IMR-90 (cell line): ENCODE data around the gene PTPN4. TPM values are rescaled to one million over a fixed set of nuclear protein-coding genes. Genes with fewer than 3 reads are reported as not detected.

Source experiments
- ATAC-seq: fragments of 200-7000 bp; cut with Tn5 transposase; 2 replicates; pipeline ENCODE4 v1.9.1; 2020; ENCODE audit warnings: low read depth, mild to moderate bottlenecking, moderate library complexity
- BruUV-seq: library from RNA; stranded (reverse); fragments of 400-500 nt; replicated peaks from 2 replicates; lab custom pipeline; 2021; lab: Mats Ljungman, UMichigan
- CTCF ChIA-PET: fragments of 300-600 bp; formaldehyde crosslinking; extraction: SDS; loops from one replicate; lab custom pipeline; 2021; ENCODE audit warnings: antibody characterized with exemption; lab: Yijun Ruan, JAX
- POLR2A ChIA-PET: fragments of 300-600 bp; sonication (Branson Sonifier 250); formaldehyde crosslinking; loops from one replicate; lab custom pipeline; 2022; ENCODE audit warnings: antibody characterized with exemption; ENCODE audit not compliant: unreplicated experiment; lab: Charles Lee
- DNase-seq: peaks from one replicate; pipeline ENCODE4 v3.0.0; 2013
- H2AFZ ChIP-seq: replicated peaks from 2 replicates; pipeline ENCODE3; 2013; ENCODE audit warnings: low read length, mild to moderate bottlenecking; ENCODE audit not compliant: poor library complexity
- H2AK5ac ChIP-seq: 2 replicates; pipeline ENCODE4 v1.6.1; 2013; ENCODE audit warnings: low read depth, low read length, inconsistent platforms
- H2AK9ac ChIP-seq: replicated peaks from 2 replicates; pipeline ENCODE3; 2013; ENCODE audit warnings: mild to moderate bottlenecking, low read depth, low read length, moderate library complexity; ENCODE audit not compliant: poor library complexity
- H2BK120ac ChIP-seq: 2 replicates; pipeline ENCODE4 v1.6.1; 2013; ENCODE audit warnings: low read depth, low read length, inconsistent platforms
- H2BK15ac ChIP-seq: 3 replicates; pipeline ENCODE4 v1.6.1; 2013; ENCODE audit warnings: low read depth, low read length, inconsistent platforms
- H2BK20ac ChIP-seq: 2 replicates; pipeline ENCODE4 v1.6.1; 2013; ENCODE audit warnings: low read depth, mild to moderate bottlenecking, inconsistent platforms, low read length, moderate library complexity
- H2BK5ac ChIP-seq: 2 replicates; pipeline ENCODE4 v1.6.1; 2013; ENCODE audit warnings: mild to moderate bottlenecking, low read depth, low read length, inconsistent platforms; ENCODE audit not compliant: poor library complexity, severe bottlenecking
- H3K14ac ChIP-seq: replicated peaks from 2 replicates; pipeline ENCODE4 v1.6.1; 2013; ENCODE audit warnings: low read depth, low read length, inconsistent platforms
- H3K18ac ChIP-seq: 2 replicates; pipeline ENCODE4 v1.6.1; 2013; ENCODE audit warnings: low read depth, low read length, control low read depth
- H3K23ac ChIP-seq: 2 replicates; pipeline ENCODE4 v1.6.1; 2013; ENCODE audit warnings: low read depth, low read length, inconsistent platforms
- H3K27ac ChIP-seq: 2 replicates; pipeline ENCODE4 v1.5.1; 2013; ENCODE audit warnings: mild to moderate bottlenecking, control low read depth, low read length; ENCODE audit not compliant: insufficient read depth
- H3K27me3 ChIP-seq: 2 replicates; pipeline ENCODE4 v1.6.1; 2013; ENCODE audit warnings: low read length; ENCODE audit not compliant: control insufficient read depth, insufficient read depth
- H3K36me3 ChIP-seq: 2 replicates; pipeline ENCODE4 v1.6.1; 2013; ENCODE audit warnings: low read length, mixed read lengths; ENCODE audit not compliant: control insufficient read depth, insufficient read depth
- H3K4ac ChIP-seq: 2 replicates; pipeline ENCODE4 v1.6.1; 2013; ENCODE audit warnings: low read depth, low read length, inconsistent platforms
- H3K4me1 ChIP-seq: 2 replicates; pipeline ENCODE4 v1.6.1; 2013; ENCODE audit warnings: low read length, mixed read lengths; ENCODE audit not compliant: control insufficient read depth, insufficient read depth
- H3K4me2 ChIP-seq: 2 replicates; pipeline ENCODE4 v1.6.1; 2013; ENCODE audit warnings: low read depth, mild to moderate bottlenecking, control low read depth, low read length, moderate library complexity
- H3K4me3 ChIP-seq: 2 replicates; pipeline ENCODE4 v1.5.1; 2013; ENCODE audit warnings: low read depth, mild to moderate bottlenecking, control low read depth, low read length, moderate library complexity; ENCODE audit not compliant: insufficient read depth
- H3K56ac ChIP-seq: 2 replicates; pipeline ENCODE4 v1.6.1; 2013; ENCODE audit warnings: low read length, inconsistent platforms; ENCODE audit not compliant: insufficient read depth; ENCODE audit errors: extremely low read depth
- H3K79me1 ChIP-seq, 2 experiments: 2 replicates each; pipeline ENCODE4 v1.6.1; 2013; ENCODE audit warnings: low read length in 2 of 2, inconsistent platforms in 1 of 2, low read depth in 1 of 2
- H3K9ac ChIP-seq: 2 replicates; pipeline ENCODE4 v1.6.1; 2013; ENCODE audit warnings: low read depth, low read length, control low read depth
- H3K9me1 ChIP-seq: 2 replicates; pipeline ENCODE4 v1.6.1; 2013; ENCODE audit warnings: low read length, inconsistent platforms; ENCODE audit not compliant: insufficient read depth
- H3K9me3 ChIP-seq: 2 replicates; pipeline ENCODE4 v1.6.1; 2013; ENCODE audit warnings: low read length; ENCODE audit not compliant: control insufficient read depth, insufficient read depth
- H4K20me1 ChIP-seq: 2 replicates; pipeline ENCODE4 v1.6.1; 2013; ENCODE audit warnings: low read length, inconsistent platforms; ENCODE audit not compliant: insufficient read depth
- H4K5ac ChIP-seq: 2 replicates; pipeline ENCODE4 v1.6.1; 2013; ENCODE audit warnings: mild to moderate bottlenecking, low read depth, low read length, control low read depth
- H4K8ac ChIP-seq, 2 experiments: 2 replicates each; pipeline ENCODE4 v1.6.1; 2013; ENCODE audit warnings: low read depth in 2 of 2, low read length in 2 of 2, control low read depth in 1 of 2, inconsistent platforms in 1 of 2
- H4K91ac ChIP-seq: 2 replicates; pipeline ENCODE4 v1.6.1; 2013; ENCODE audit warnings: low read depth, low read length, inconsistent platforms; ENCODE audit not compliant: insufficient read depth
- CEBPB ChIP-seq: IDR thresholded peaks from 2 replicates; pipeline ENCODE4 v1.6.1; 2012; ENCODE audit warnings: low read depth, low read length, improper control_type of control experiment
- RFX5 ChIP-seq: IDR thresholded peaks from 2 replicates; pipeline ENCODE4 v1.8.0; 2012; ENCODE audit warnings: low read depth, mild to moderate bottlenecking, low read length, moderate library complexity
- WGBS, 2 experiments: methylation state at CpG; one replicate each; pipeline versions ENCODE4 v1.1.5 to v1.1.7; 2013; ENCODE audit warnings: missing lambda C conversion rate in 2 of 2; ENCODE audit not compliant: insufficient read length in 1 of 2; ENCODE audit errors: extremely low coverage in 2 of 2; 5-methylcytosine and 5-hydroxymethylcytosine counted together
- dilution Hi-C: fragments of 300-500 bp; cut with HindIII; formaldehyde crosslinking; loops from one replicate; pipeline ENCODE4 v1.14.3; 2018; ENCODE audit warnings: low sequenced_read_pairs; ENCODE audit not compliant: unreplicated experiment
- in situ Hi-C: fragments of 300-500 bp; cut with MboI; formaldehyde crosslinking; loops from 3 replicates; pipeline ENCODE4 v1.14.3; 2019; ENCODE audit warnings: low sequenced_read_pairs, inconsistent platforms, mixed read lengths
- intact Hi-C: fragments of 100-400 bp; cut with micrococcal nuclease; formaldehyde crosslinking; loops from 2 replicates; pipeline ENCODE4 v1.10.0; 2022
- polyA plus RNA-seq, 3 experiments: library from polyadenylated mRNA; depleted of rRNA; stranded (reverse); fragments of >200 nt; gene quantifications; 2 replicates each; pipeline ENCODE4 v1.2.3, GENCODE V29; 2012; ENCODE audit warnings: low replicate concordance in 1 of 3
- total RNA-seq: library from RNA; depleted of rRNA; stranded (reverse); fragments of >200 nt; gene quantifications from 2 replicates; pipeline ENCODE4 v1.2.3, GENCODE V29; 2012

The PTPN4 gene
- total and polyA plus RNA-seq, 2 of the 4 experiments (the other 2 are of a cell fraction) = 2.9 to 19.2 TPM

DNA sequence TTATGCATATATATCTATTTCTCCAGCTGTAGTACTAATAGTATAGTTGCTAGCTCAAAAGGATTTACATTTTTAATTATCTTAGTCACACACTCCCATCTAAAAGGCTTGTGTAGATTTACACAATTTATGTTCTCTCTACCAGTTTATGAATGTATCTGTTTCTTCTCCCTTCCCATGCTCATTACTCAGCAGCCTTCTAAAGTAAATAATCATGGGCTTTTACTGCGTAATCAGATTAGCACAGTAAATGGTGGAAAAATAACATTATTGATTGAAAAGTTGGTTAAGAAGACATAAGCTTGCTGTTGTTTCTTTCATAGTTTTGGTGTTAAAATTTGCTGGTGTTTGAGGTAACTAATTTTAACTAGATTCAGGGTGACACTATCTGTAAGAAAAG is 81.8 kb downstream of the PTPN4 start:
- H2BK15ac ChIP-seq = no peak overlapping the region
- no peak overlapping the region for H2BK5ac ChIP-seq
- no peak overlapping the region for H4K91ac ChIP-seq
- H2AK9ac ChIP-seq = no peak overlapping the region
- H4K5ac ChIP-seq = no peak overlapping the region
- intact Hi-C loops = no loop called here
- H4K20me1 ChIP-seq = no peaks in the 10 kb centered on the region
- no TSS peak for BruUV-seq
- in situ Hi-C loops = no loop called here
- CTCF ChIA-PET = interaction anchor here (1.2 kb wide), 1 partner anchor 18 kb away, joined by 3 read pairs; no protein-coding TSS in a partner anchor
- no peaks in the 10 kb centered on the region for H3K27me3 ChIP-seq
- ATAC-seq (peak; percentile 86), DNase-seq (peak; percentile 59)
- H3K36me3 ChIP-seq = no peaks in the 10 kb centered on the region
- no peak overlapping the region for H3K56ac ChIP-seq
- H3K4me2 ChIP-seq = no peak overlapping the region
- no peaks in the 10 kb centered on the region for H3K9me3 ChIP-seq
- H2AFZ ChIP-seq = no peak overlapping the region
- H2BK120ac ChIP-seq = no peak overlapping the region
- 0 out of 2 replicates have a peak, but pooled peaks cover 2% of the 10 kb centered on the region for H3K9me1 ChIP-seq
- H3K4me3 ChIP-seq = no peak overlapping the region
- H4K8ac ChIP-seq = no peak overlapping the region
- H2BK20ac ChIP-seq = no peak overlapping the region
- H3K14ac ChIP-seq = no peak overlapping the region
- WGBS, 2 experiments = 40% methylated on average over 1 of the region's 1 CpG; no CpG with 5 or more reads in 1 of the 2 experiments
- no peak overlapping the region for H3K4ac ChIP-seq
- 0 out of 2 replicates have a peak, but pooled peaks cover 2% of the 10 kb centered on the region for H3K4me1 ChIP-seq
- H3K79me1 ChIP-seq = peaks cover 0 to 4% of the 10 kb centered on the region in 2 experiments; a peak in 2 of 4 replicates
- dilution Hi-C loops = no loop called here
- TF ChIP-seq CEBPB = peak; percentile 46; the same call in 1 of the 2 replicates
- no peak for TF ChIP-seq RFX5
- POLR2A ChIA-PET = no interaction called here
- H3K27ac ChIP-seq = no peak overlapping the region
- no peak overlapping the region for H2AK5ac ChIP-seq
- no peak overlapping the region for H3K23ac ChIP-seq
- no peak overlapping the region for H3K9ac ChIP-seq
- no peak overlapping the region for H3K18ac ChIP-seq
